HepG2 (cell line): ENCODE results near the gene ERRFI1. TPM values are rescaled to one million over a fixed set of nuclear protein-coding genes. Genes with fewer than 3 reads are reported as not detected.
A peak's percentile ranks its signal among the peaks of the same experiment; 100 is the strongest.

ENCODE experiments used
- CBX1 ChIP-seq: IDR thresholded peaks from one replicate; pipeline ENCODE4 v1.6.1; 2016; ENCODE audit warnings: antibody characterized with exemption, low read depth
- FOSL1 ChIP-seq: sonication (generic); formaldehyde crosslinking; IDR thresholded peaks from 2 replicates; pipeline ENCODE4 v1.9.0; 2021; ENCODE audit warnings: missing genetic modification reagents, borderline replicate concordance
- HDAC2 ChIP-seq: sonication (generic); formaldehyde crosslinking; IDR thresholded peaks from 2 replicates; pipeline ENCODE4 v1.4.0; 2020; ENCODE audit warnings: missing genetic modification reagents
- KLF16 ChIP-seq, 2 experiments: sonication (generic) in 1 of 2; formaldehyde crosslinking in 1 of 2; IDR thresholded peaks; 2 replicates each; pipeline versions ENCODE4 v1.6.1 to v1.8.0; 2016 to 2023; ENCODE audit warnings: missing genetic modification reagents in 2 of 2, missing compliant biosample characterization in 1 of 2
- MTA1 ChIP-seq: sonication (generic); formaldehyde crosslinking; IDR thresholded peaks from 2 replicates; pipeline ENCODE4 v1.4.0; 2020; ENCODE audit warnings: missing genetic modification reagents, mild to moderate bottlenecking, borderline replicate concordance
- NFIC ChIP-seq: IDR thresholded peaks from 2 replicates; pipeline ENCODE4 v1.6.1; 2012; ENCODE audit warnings: mild to moderate bottlenecking, low read length, inconsistent platforms
- NR2C2 ChIP-seq: sonication (generic); formaldehyde crosslinking; IDR thresholded peaks from 2 replicates; pipeline ENCODE4 v1.4.0; 2020; ENCODE audit warnings: missing genetic modification reagents, mild to moderate bottlenecking, moderate library complexity, borderline replicate concordance
- SRSF9 ChIP-seq: fragments of 200-400 bp; formaldehyde crosslinking; IDR thresholded peaks from 2 replicates; pipeline ENCODE4 v1.6.1; 2018; ENCODE audit warnings: borderline replicate concordance, mild to moderate bottlenecking, low read depth, low read length; ENCODE audit not compliant: insufficient read depth, poor library complexity, severe bottlenecking
- U2AF1 ChIP-seq: fragments of 200-400 bp; formaldehyde crosslinking; optimal IDR thresholded peaks from 2 replicates; pipeline ENCODE3; 2017; ENCODE audit warnings: mild to moderate bottlenecking, low read depth, low read length
- YY1 ChIP-seq: IDR thresholded peaks from 2 replicates; pipeline ENCODE4 v1.6.1; 2011; ENCODE audit warnings: low read length, low read depth, moderate library complexity, mild to moderate bottlenecking; ENCODE audit not compliant: insufficient read depth, insufficient replicate concordance
- ZBTB7A ChIP-seq: sonication (generic); formaldehyde crosslinking; IDR thresholded peaks from 2 replicates; pipeline ENCODE4 v1.8.0; 2022; ENCODE audit warnings: mild to moderate bottlenecking, missing genetic modification reagents
- ZFP62 ChIP-seq: sonication (generic); formaldehyde crosslinking; IDR thresholded peaks from 2 replicates; pipeline ENCODE4 v1.4.0; 2020; ENCODE audit warnings: missing genetic modification reagents
- ZNF101 ChIP-seq: sonication (generic); formaldehyde crosslinking; IDR thresholded peaks from 2 replicates; pipeline ENCODE4 v1.4.0; 2020; ENCODE audit warnings: mild to moderate bottlenecking, low read depth, missing genetic modification reagents, borderline replicate concordance
- ZNF138 ChIP-seq: sonication (generic); formaldehyde crosslinking; IDR thresholded peaks from 2 replicates; pipeline ENCODE4 v1.5.0; 2020; ENCODE audit warnings: mild to moderate bottlenecking, low read depth, missing genetic modification reagents
- ZNF24 ChIP-seq: fragments of 450-650 bp; IDR thresholded peaks from 2 replicates; pipeline ENCODE4 v1.6.1; 2017; ENCODE audit warnings: antibody characterized with exemption, mild to moderate bottlenecking
- ZNF510 ChIP-seq: sonication (generic); formaldehyde crosslinking; IDR thresholded peaks from 2 replicates; pipeline ENCODE4 v1.4.0; 2020; ENCODE audit warnings: low read depth, mild to moderate bottlenecking, missing genetic modification reagents
- ZNF670 ChIP-seq: sonication (generic); formaldehyde crosslinking; IDR thresholded peaks from 2 replicates; pipeline ENCODE4 v1.8.0; 2022; ENCODE audit warnings: mild to moderate bottlenecking, missing genetic modification reagents, borderline replicate concordance
- polyA plus RNA-seq, 8 experiments: library from polyadenylated mRNA; depleted of rRNA in 3 of 8; stranded (reverse) in 7 of 8; unstranded in 1 of 8; fragments of >200 nt; fragmentation: Illumina TruSeq in 4 of 8; extraction: Trizol in 4 of 8; gene quantifications; 2 replicates each; pipeline versions ENCODE4 v1.2.1 to v1.2.3, GENCODE V29; 2011 to 2016; ENCODE audit warnings: low read depth in 4 of 8, missing spikeins in 1 of 8, mixed read lengths in 1 of 8; ENCODE audit not compliant: insufficient read depth in 1 of 8
- total RNA-seq, 5 experiments: library from RNA; depleted of rRNA; stranded (reverse); fragments of >200 nt; fragmentation: Illumina TruSeq; extraction: Trizol; gene quantifications; 2 replicates each; pipeline ENCODE4 v1.2.3, GENCODE V29; 2016; ENCODE audit warnings: low read depth in 1 of 5
- TF ChIP-seq, protein P1 (sequence below): sonication (generic); formaldehyde crosslinking; IDR thresholded peaks from 2 replicates; pipeline ENCODE4 v1.5.0; 2020; ENCODE audit warnings: mild to moderate bottlenecking, missing genetic modification reagents
- TF ChIP-seq, protein P2 (sequence below): sonication (generic); formaldehyde crosslinking; IDR thresholded peaks from 2 replicates; pipeline ENCODE4 v1.9.0; 2021; ENCODE audit warnings: missing genetic modification reagents, mild to moderate bottlenecking, borderline replicate concordance
- TF ChIP-seq, protein P3 (sequence below): IDR thresholded peaks from 2 replicates; pipeline ENCODE4 v1.6.1; 2012; ENCODE audit warnings: low read length, improper control_type of control experiment
- TF ChIP-seq, protein P4 (sequence below): sonication (generic); formaldehyde crosslinking; IDR thresholded peaks from 2 replicates; pipeline ENCODE4 v1.5.1; 2020; ENCODE audit warnings: mild to moderate bottlenecking, missing genetic modification reagents, moderate library complexity

Gene ERRFI1
- total and polyA plus RNA-seq, 2 of the 13 experiments (the other 11 are each of a cell fraction or from before 2014, with no cell fraction given): 84.4 to 753 TPM

DNA sequence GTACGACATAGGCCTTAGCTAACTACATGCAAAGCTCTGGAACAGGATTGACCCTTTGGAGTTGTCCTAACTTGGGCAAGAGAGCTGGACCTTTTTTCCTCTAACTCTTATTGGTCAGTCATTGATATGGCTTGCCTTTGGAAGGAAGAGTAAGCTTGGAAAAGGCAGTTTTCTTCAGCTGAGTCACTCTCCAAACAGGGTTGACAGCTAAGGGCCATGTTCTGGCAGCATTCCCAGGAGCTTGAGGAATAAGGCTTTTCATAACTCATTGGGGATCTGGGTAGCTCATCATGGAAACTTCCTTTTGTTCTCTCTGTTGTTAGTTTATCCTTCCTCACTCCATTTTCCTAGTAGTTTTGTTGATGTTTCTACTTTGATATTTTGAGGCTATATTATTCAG is 14.5 kb upstream of the ERRFI1 start (continued):
- TF ChIP-seq, protein P1, sequence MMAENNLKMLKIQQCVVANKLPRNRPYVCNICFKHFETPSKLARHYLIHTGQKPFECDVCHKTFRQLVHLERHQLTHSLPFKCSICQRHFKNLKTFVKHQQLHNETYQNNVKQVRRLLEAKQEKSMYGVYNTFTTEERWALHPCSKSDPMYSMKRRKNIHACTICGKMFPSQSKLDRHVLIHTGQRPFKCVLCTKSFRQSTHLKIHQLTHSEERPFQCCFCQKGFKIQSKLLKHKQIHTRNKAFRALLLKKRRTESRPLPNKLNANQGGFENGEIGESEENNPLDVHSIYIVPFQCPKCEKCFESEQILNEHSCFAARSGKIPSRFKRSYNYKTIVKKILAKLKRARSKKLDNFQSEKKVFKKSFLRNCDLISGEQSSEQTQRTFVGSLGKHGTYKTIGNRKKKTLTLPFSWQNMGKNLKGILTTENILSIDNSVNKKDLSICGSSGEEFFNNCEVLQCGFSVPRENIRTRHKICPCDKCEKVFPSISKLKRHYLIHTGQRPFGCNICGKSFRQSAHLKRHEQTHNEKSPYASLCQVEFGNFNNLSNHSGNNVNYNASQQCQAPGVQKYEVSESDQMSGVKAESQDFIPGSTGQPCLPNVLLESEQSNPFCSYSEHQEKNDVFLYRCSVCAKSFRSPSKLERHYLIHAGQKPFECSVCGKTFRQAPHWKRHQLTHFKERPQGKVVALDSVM: no peak
- TF ChIP-seq CBX1 (no peak), MTA1 (CRISPR knock-in tag) (no peak), YY1 (peak; percentile 27), NR2C2 (CRISPR knock-in tag) (no peak), ZNF138 (CRISPR knock-in tag) (no peak), ZFP62 (CRISPR knock-in tag) (no peak), ZNF24 (no peak), FOSL1 (peak; percentile 84; the same call in 1 of the 2 replicates), ZNF510 (no peak), KLF16 (CRISPR knock-in tag; IDR thresholded peaks at IDR 0.05) (peak in 1 of 2 experiments; percentile 52; a peak in 2 of 4 replicates), ZNF670 (CRISPR knock-in tag) (0 out of 2 replicates have a peak, but pooled peaks have one; percentile 48), U2AF1 (no peak), SRSF9 (no peak), ZNF101 (CRISPR knock-in tag) (no peak), HDAC2 (peak; percentile 57; the same call in 1 of the 2 replicates), ZBTB7A (CRISPR knock-in tag) (no peak), NFIC (peak; percentile 70; the same call in 1 of the 2 replicates)
- TF ChIP-seq, protein P2, sequence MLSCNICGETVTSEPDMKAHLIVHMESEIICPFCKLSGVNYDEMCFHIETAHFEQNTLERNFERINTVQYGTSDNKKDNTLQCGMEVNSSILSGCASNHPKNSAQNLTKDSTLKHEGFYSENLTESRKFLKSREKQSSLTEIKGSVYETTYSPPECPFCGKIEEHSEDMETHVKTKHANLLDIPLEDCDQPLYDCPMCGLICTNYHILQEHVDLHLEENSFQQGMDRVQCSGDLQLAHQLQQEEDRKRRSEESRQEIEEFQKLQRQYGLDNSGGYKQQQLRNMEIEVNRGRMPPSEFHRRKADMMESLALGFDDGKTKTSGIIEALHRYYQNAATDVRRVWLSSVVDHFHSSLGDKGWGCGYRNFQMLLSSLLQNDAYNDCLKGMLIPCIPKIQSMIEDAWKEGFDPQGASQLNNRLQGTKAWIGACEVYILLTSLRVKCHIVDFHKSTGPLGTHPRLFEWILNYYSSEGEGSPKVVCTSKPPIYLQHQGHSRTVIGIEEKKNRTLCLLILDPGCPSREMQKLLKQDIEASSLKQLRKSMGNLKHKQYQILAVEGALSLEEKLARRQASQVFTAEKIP (CRISPR knock-in tag): no peak
- TF ChIP-seq, protein P3, sequence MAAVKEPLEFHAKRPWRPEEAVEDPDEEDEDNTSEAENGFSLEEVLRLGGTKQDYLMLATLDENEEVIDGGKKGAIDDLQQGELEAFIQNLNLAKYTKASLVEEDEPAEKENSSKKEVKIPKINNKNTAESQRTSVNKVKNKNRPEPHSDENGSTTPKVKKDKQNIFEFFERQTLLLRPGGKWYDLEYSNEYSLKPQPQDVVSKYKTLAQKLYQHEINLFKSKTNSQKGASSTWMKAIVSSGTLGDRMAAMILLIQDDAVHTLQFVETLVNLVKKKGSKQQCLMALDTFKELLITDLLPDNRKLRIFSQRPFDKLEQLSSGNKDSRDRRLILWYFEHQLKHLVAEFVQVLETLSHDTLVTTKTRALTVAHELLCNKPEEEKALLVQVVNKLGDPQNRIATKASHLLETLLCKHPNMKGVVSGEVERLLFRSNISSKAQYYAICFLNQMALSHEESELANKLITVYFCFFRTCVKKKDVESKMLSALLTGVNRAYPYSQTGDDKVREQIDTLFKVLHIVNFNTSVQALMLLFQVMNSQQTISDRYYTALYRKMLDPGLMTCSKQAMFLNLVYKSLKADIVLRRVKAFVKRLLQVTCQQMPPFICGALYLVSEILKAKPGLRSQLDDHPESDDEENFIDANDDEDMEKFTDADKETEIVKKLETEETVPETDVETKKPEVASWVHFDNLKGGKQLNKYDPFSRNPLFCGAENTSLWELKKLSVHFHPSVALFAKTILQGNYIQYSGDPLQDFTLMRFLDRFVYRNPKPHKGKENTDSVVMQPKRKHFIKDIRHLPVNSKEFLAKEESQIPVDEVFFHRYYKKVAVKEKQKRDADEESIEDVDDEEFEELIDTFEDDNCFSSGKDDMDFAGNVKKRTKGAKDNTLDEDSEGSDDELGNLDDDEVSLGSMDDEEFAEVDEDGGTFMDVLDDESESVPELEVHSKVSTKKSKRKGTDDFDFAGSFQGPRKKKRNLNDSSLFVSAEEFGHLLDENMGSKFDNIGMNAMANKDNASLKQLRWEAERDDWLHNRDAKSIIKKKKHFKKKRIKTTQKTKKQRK: no peak
- TF ChIP-seq, protein P4, sequence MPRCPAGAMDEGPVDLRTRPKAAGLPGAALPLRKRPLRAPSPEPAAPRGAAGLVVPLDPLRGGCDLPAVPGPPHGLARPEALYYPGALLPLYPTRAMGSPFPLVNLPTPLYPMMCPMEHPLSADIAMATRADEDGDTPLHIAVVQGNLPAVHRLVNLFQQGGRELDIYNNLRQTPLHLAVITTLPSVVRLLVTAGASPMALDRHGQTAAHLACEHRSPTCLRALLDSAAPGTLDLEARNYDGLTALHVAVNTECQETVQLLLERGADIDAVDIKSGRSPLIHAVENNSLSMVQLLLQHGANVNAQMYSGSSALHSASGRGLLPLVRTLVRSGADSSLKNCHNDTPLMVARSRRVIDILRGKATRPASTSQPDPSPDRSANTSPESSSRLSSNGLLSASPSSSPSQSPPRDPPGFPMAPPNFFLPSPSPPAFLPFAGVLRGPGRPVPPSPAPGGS (CRISPR knock-in tag): no peak
